LNCaP clone FGC (cell line): Measurements from ENCODE around the gene LIM2.

ENCODE experiments used
- DNase-seq: peaks from one replicate; pipeline ENCODE4 v3.0.0-alpha.2; 2011; ENCODE audit warnings: low read depth
- H3K4me3 ChIP-seq: 2 replicates; pipeline ENCODE4 v1.5.1; 2011; ENCODE audit warnings: mild to moderate bottlenecking, low read depth, low read length, control low read depth
- CTCF ChIP-seq: IDR thresholded peaks from 2 replicates; pipeline ENCODE4 v1.5.1; 2012; ENCODE audit warnings: mild to moderate bottlenecking; ENCODE audit not compliant: control insufficient read depth, insufficient read depth; ENCODE audit errors: extremely low read depth

LIM2 gene

DNA sequence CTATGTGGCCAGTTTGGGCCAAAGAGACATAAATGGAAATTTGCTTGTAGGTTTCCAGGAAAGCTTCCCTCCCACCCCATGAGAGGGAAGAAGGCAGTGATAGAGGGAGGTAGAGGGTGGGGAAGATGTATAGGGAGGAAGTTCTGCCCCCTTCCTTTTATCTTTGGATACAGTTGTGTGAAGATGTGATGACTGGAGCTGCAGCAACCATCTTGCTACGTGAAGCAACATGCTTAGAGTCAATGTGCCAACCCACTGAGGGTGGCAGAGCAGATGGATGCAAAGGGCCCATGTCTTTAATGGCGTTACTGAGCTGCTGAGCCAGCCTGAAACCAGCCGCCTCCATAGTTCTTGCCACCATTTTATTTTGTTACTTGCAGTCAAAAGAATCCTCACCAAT is 56.6 kb downstream of the LIM2 start:
- TF ChIP-seq CTCF = no peak
- H3K4me3 ChIP-seq = no peak overlapping the region
- no peak for DNase-seq

- DNase-seq = no peak
- TF ChIP-seq CTCF = no peak
- no peak overlapping the region for H3K4me3 ChIP-seq
These were observed 57.4 kb downstream of the LIM2 start for GRCh38 chr19:51330366-51330765.
